Measurements from ENCODE around the gene ENG.

Gene ENG

DNA sequence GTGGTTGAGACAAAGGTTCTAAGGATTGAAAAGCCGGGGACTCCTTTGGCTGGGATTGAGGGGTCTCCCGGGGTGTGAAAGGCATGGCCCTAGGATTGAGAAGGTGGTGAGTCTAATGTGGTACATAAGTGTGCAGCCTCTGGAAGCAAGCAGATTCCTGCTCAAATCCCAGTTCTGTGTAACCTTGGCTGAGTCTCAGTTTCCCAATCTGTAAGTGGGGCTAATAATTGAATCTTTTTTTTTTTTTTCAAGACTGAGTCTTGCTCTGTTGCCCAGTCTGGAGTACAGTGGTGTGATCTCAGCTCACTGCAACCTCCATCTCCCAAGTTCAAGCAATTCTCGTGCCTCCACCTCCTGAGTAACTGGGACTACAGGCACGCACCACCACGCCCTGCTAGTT is 81.9 kb downstream of the ENG start:
- TF ChIP-seq, protein P1, sequence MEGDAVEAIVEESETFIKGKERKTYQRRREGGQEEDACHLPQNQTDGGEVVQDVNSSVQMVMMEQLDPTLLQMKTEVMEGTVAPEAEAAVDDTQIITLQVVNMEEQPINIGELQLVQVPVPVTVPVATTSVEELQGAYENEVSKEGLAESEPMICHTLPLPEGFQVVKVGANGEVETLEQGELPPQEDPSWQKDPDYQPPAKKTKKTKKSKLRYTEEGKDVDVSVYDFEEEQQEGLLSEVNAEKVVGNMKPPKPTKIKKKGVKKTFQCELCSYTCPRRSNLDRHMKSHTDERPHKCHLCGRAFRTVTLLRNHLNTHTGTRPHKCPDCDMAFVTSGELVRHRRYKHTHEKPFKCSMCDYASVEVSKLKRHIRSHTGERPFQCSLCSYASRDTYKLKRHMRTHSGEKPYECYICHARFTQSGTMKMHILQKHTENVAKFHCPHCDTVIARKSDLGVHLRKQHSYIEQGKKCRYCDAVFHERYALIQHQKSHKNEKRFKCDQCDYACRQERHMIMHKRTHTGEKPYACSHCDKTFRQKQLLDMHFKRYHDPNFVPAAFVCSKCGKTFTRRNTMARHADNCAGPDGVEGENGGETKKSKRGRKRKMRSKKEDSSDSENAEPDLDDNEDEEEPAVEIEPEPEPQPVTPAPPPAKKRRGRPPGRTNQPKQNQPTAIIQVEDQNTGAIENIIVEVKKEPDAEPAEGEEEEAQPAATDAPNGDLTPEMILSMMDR (IDR thresholded peaks at IDR 0.05; ENCODE audit: borderline replicate concordance, control extremely low read depth, extremely low read depth, insufficient read depth, missing control alignments), result no peak
- in situ Hi-C loops (cut with MboI; ENCODE audit: low sequenced_read_pairs, unreplicated experiment), result no loop called here
- no peak for DNase-seq (ENCODE audit: low spot score)

DNA sequence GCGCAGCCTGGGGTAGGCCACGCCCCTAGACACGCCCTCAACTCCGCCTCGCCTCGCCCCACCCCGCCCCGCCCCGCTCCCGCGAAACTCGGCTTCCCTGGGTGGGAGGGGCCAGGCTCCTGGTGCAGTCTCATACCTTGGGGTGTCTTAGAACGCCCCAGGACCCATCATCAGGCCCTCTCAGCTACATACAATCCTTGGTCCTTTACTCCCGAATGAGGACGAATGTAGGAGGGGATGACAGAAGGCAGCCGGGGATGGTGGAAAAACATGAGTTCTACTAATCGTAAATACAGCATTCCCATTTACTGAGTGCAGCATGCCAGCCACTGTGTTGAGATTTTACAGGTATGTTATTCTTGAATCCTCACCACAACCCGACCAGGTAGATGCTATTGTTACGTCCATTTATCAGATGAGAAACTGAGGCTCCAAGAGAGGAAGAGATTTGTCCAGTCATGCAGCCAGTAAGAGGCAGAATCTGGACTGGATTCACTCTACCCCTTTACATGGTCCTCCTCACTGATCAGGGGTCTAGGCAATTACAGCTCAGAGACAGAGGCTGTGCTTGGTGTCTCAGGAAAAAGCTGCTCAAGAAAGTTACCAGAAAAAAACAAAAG is 82.8 kb downstream of the ENG start:
- in situ Hi-C loops (cut with MboI; ENCODE audit: low sequenced_read_pairs, unreplicated experiment), result no loop called here
- DNase-seq (ENCODE audit: low spot score), result no peak
- TF ChIP-seq, protein P1 (IDR thresholded peaks at IDR 0.05; ENCODE audit: borderline replicate concordance, control extremely low read depth, extremely low read depth, insufficient read depth, missing control alignments), result no peak

DNA sequence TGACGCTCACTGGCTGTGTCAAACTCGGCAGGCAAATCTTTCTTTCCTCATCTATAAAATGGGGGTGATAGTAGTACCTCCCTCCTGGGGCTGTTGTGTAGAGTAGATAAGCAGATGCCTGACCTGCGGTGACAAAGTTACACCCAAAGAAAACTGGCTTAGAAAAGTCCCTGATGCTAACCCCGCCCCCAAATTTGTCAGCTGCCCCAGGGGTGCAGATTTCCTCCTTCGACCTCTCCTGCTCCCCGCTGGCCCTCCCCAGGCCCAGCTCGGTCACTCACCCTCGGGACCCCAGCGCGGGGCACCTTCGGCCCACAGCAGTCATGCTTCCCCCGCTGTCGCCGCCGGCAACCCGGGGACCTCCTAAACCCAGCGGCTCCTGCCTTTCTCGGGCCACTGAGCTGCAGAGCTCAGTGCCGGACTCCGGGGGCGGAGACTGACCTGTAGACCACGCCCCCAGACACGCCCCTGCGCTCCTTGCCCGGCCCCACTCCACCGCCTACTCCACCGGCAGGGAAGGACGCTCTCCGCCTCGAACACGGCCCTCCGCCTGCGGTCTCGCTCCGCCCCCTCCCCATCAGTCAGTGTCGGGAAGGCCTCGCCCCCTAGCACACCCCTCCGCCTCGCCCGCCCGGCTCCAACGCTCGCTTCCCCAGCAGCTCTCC is 83.4 kb downstream of the ENG start:
- TF ChIP-seq, protein P1 (IDR thresholded peaks at IDR 0.05; ENCODE audit: borderline replicate concordance, control extremely low read depth, extremely low read depth, insufficient read depth, missing control alignments), result no peak
- peak; percentile 98 for DNase-seq (ENCODE audit: low spot score)
- in situ Hi-C loops (cut with MboI; ENCODE audit: low sequenced_read_pairs, unreplicated experiment), result no loop called here

DNA sequence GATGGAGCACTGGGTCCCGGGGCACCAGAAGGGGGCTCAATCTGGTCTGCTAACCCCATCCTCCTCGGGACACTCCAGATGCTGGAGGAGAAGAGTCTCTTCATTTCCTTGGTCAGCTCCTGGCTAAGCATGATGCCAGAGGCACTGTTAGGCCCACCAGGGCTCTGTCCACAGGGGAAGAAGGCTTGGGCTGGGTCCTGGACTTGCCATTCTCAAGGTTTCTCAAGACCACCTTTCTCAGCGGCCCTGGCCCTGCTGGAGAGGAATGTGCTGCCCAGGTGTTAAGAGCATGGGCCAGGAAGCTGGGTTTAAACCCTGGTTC is 83.9 kb downstream of the ENG start:
- DNase-seq (ENCODE audit: low spot score), result no peak
- in situ Hi-C loops (cut with MboI; ENCODE audit: low sequenced_read_pairs, unreplicated experiment), result no loop called here

DNA sequence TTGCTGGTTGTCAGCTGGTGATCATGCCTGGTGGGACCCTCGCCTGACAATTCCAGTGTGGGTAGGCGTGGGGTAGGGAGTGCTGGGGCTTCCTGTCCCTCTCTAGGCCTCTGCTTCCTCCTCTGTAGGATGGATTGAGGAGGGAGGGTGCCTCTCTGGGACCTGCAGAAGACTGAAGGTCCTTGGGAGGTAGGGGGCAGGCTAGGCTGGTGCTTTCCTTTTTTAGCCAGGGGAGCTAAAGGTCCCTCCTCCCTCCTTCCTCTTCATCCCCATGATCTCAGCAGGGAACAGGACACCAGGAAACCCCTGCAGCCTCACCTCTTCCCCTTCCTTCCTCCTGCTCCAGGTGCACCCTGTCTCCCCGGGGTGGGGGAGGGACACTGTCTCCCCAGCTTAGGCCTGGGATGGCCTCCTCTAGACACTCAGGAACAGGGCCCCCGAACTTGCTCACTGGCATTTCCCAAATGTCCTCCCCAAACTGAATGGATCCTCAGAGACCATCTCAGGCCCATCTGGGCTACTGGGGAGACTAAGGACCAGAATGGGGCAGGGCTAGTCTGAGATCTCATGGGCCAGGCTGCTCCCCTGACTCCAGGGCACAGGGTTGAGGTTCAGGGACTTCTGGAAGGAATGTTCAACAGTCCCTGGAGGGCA is 84.4 kb downstream of the ENG start:
- no peak for DNase-seq (ENCODE audit: low spot score)
- in situ Hi-C loops (cut with MboI; ENCODE audit: low sequenced_read_pairs, unreplicated experiment), result no loop called here
- TF ChIP-seq, protein P1 (IDR thresholded peaks at IDR 0.05; ENCODE audit: borderline replicate concordance, control extremely low read depth, extremely low read depth, insufficient read depth, missing control alignments), result no peak

More for the DNA sequence above, 83.9 kb downstream of the ENG start:
- TF ChIP-seq, protein P1 (IDR thresholded peaks at IDR 0.05; ENCODE audit: borderline replicate concordance, control extremely low read depth, extremely low read depth, insufficient read depth, missing control alignments), result no peak

DNA sequence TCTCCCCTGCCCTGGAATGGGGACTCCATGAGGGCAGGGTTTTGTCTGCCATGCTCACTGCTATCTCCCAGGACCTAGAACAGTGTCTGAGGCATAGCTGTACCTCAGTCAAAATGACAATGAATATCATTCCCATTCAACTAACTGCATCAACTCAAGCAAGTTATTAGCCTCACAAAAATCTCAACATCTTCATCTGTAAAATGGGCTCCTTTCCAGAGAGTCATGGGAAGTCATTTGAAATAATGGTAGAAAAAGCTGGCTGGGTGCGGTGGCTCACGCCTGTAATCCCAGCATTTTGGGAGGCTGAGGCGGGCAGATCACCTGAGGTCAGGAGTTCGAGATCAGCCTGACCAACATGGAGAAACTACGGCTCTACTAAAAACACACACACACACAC is 85.4 kb downstream of the ENG start:
- in situ Hi-C loops (cut with MboI; ENCODE audit: low sequenced_read_pairs, unreplicated experiment), result no loop called here
- DNase-seq (ENCODE audit: low spot score), result no peak
- TF ChIP-seq, protein P1 (IDR thresholded peaks at IDR 0.05; ENCODE audit: borderline replicate concordance, control extremely low read depth, extremely low read depth, insufficient read depth, missing control alignments), result no peak

Measured in GM13976 (cell line).